ENCODE results near the gene MMP12. TPM values are rescaled to one million over a fixed set of nuclear protein-coding genes. Genes with fewer than 3 reads are reported as not detected.

Gene MMP12
- total RNA-seq, 1 experiment from 2014 or later, result not detected

- Histone ChIP-seq H3K18ac (ENCODE audit: insufficient read length, low read depth, low read length) (no peak overlapping the region), H4K5ac (ENCODE audit: insufficient read length, low read depth, low read length) (no peak overlapping the region), H4K91ac (ENCODE audit: insufficient read length, low read depth, low read length) (no peak overlapping the region), H3K14ac (ENCODE audit: insufficient read depth, low read length) (no peak overlapping the region), H2BK20ac (ENCODE audit: low read depth, low read length, poor library complexity, severe bottlenecking) (no peak overlapping the region), H3K79me1 (ENCODE audit: insufficient read depth, low read depth, low read length, poor library complexity, severe bottlenecking) (no peaks in the 10 kb centered on the region), H3K9ac (ENCODE audit: extremely low read depth, insufficient read length, low read length) (no peak overlapping the region), H3K79me2 (ENCODE audit: insufficient read depth, low read length) (no peaks in the 10 kb centered on the region), H3K56ac (ENCODE audit: insufficient read length, low read depth, low read length) (no peak overlapping the region), H3K4me1 (ENCODE audit: insufficient read depth, low read length) (no peaks in the 10 kb centered on the region; the same call in 1 of the 2 replicates), H4K8ac (replicated peaks; ENCODE audit: insufficient read length, low read depth, low read length) (no peak overlapping the region), H2BK15ac (ENCODE audit: low read depth, low read length) (no peak overlapping the region), H3K4ac (ENCODE audit: low read depth, low read length) (no peak overlapping the region), H3K23me2 (ENCODE audit: insufficient read length, low read depth, low read length, poor library complexity, severe bottlenecking) (no peaks in the 10 kb centered on the region), H2BK120ac (ENCODE audit: low read depth, low read length, poor library complexity, severe bottlenecking) (no peak overlapping the region), H2AK5ac (ENCODE audit: insufficient read length, low read length) (no peak overlapping the region), H2BK12ac (ENCODE audit: insufficient read length, low read depth, low read length) (no peak overlapping the region), H2BK5ac (ENCODE audit: insufficient read length, low read length) (no peak overlapping the region), H3K27me3 (ENCODE audit: insufficient read depth, low read length) (no peaks in the 10 kb centered on the region), H2AFZ (ENCODE audit: low read length) (no peak overlapping the region), H3K9me3 (ENCODE audit: control insufficient read depth, low read depth, low read length) (no peaks in the 10 kb centered on the region), H3K23ac (ENCODE audit: insufficient read length, low read depth, low read length) (no peak overlapping the region), H4K20me1 (ENCODE audit: control insufficient read depth, insufficient read depth, insufficient read length) (no peaks in the 10 kb centered on the region), H3K4me2 (ENCODE audit: insufficient read depth, insufficient read length, low read length) (no peak overlapping the region), H3T11ph (ENCODE audit: low read length) (no peak overlapping the region), H3K27ac (ENCODE audit: insufficient read length, low read depth, low read length) (no peak overlapping the region)
- no peak for DNase-seq
- Mint-ChIP-seq H3K27ac (no peak overlapping the region; a peak in 1 of 7 replicates), H3K4me1 (peaks cover 2 to 3% of the 10 kb centered on the region in 2 experiments; a peak in 2 of 4 replicates), H3K9me3 (no peaks in the 10 kb centered on the region), H3K4me3 (no peak overlapping the region), H3K36me3 (ENCODE audit: insufficient read depth in 1 of 3, low read depth in 3 of 3) (no peaks in the 10 kb centered on the region), H3K27me3 (ENCODE audit: low read depth) (no peaks in the 10 kb centered on the region)
- no peak for TF ChIP-seq CTCF (conservative IDR thresholded peaks at IDR 0.05)
- WGBS (ENCODE audit: extremely low coverage, insufficient read length, low lambda C conversion rate), result no CpG with 5 or more reads among the region's 1 CpG
These were observed 31.9 kb downstream of the MMP12 start for GRCh38 chr11:102842930-102843329.
